ENCODE measurements around the gene STRN4.

- TF ChIP-seq, protein P1, sequence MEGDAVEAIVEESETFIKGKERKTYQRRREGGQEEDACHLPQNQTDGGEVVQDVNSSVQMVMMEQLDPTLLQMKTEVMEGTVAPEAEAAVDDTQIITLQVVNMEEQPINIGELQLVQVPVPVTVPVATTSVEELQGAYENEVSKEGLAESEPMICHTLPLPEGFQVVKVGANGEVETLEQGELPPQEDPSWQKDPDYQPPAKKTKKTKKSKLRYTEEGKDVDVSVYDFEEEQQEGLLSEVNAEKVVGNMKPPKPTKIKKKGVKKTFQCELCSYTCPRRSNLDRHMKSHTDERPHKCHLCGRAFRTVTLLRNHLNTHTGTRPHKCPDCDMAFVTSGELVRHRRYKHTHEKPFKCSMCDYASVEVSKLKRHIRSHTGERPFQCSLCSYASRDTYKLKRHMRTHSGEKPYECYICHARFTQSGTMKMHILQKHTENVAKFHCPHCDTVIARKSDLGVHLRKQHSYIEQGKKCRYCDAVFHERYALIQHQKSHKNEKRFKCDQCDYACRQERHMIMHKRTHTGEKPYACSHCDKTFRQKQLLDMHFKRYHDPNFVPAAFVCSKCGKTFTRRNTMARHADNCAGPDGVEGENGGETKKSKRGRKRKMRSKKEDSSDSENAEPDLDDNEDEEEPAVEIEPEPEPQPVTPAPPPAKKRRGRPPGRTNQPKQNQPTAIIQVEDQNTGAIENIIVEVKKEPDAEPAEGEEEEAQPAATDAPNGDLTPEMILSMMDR (conservative IDR thresholded peaks at IDR 0.05), result no peak
- no peak for TF ChIP-seq ZFX (IDR thresholded peaks at IDR 0.05)
Measured at GRCh38 chr19:46726551-46726950, 19.7 kb downstream of the STRN4 start.

Measured in C4-2B (cell line).